T-helper 2 cell treated with Interferon-gamma antibody and Interleukin-4, amounts not matched to agents 100 ng/mL and 5 ng/mL, for 36 hours (primary cell): ENCODE data around the gene C17orf114. TPM values are rescaled to one million over a fixed set of nuclear protein-coding genes. Genes with fewer than 3 reads are reported as not detected.

Source experiments
- total RNA-seq: library from RNA; stranded (reverse); gene quantifications from 2 replicates; pipeline ENCODE4 v1.2.3, GENCODE V29; 2022

C17orf114 gene

Other genes starting within 250 kb of the C17orf114 start
- 87.6 and 88.7 TPM in 2 replicates for gene MYBBP1A, start 246.9 kb downstream of the C17orf114 start, total RNA-seq
- 0.07 TPM in 1 of 2 replicates, not detected in the other for gene GGT6, start 241.8 kb downstream of the C17orf114 start, total RNA-seq
- gene SMTNL2, start 217.8 kb downstream of the C17orf114 start, total RNA-seq, result not detected in 2 replicates
- not detected in 2 replicates for gene ALOX15, start 160.7 kb downstream of the C17orf114 start, total RNA-seq
- 77.1 and 81.3 TPM in 2 replicates for gene PELP1, start 98.2 kb downstream of the C17orf114 start, total RNA-seq
- gene ARRB2, start 91.7 kb downstream of the C17orf114 start, total RNA-seq, result 344 and 354 TPM in 2 replicates
- 21.6 and 23.4 TPM in 2 replicates for gene MED11, start 70.9 kb downstream of the C17orf114 start, total RNA-seq
- gene ZMYND15, start 62.5 kb downstream of the C17orf114 start, total RNA-seq, result 0.09 TPM in 1 of 2 replicates, not detected in the other
- gene CXCL16, start 62.4 kb downstream of the C17orf114 start, total RNA-seq, result 0.75 and 0.80 TPM in 2 replicates
- gene TM4SF5, start 30.4 kb downstream of the C17orf114 start, total RNA-seq, result not detected in 2 replicates
- gene VMO1, start 16.0 kb downstream of the C17orf114 start, total RNA-seq, result 0.27 and 0.41 TPM in 2 replicates
- not detected in 2 replicates for gene GLTPD2, start 13.4 kb downstream of the C17orf114 start, total RNA-seq
- 153 and 157 TPM in 2 replicates for gene PSMB6, start 6.2 kb downstream of the C17orf114 start, total RNA-seq
- 14.0 and 15.8 TPM in 2 replicates for gene PLD2, start 4.8 kb upstream of the C17orf114 start, total RNA-seq
- 88.2 and 91.5 TPM in 2 replicates for gene MINK1, start 31.0 kb upstream of the C17orf114 start, total RNA-seq
- gene C17orf107, start 97.2 kb upstream of the C17orf114 start, total RNA-seq, result 0.20 and 0.27 TPM in 2 replicates
- 0.25 and 0.73 TPM in 2 replicates for gene CHRNE, start 100.8 kb upstream of the C17orf114 start, total RNA-seq
- not detected in 2 replicates for gene GP1BA, start 129.9 kb upstream of the C17orf114 start, total RNA-seq
- gene SLC25A11, start 137.7 kb upstream of the C17orf114 start, total RNA-seq, result 83.9 and 88.9 TPM in 2 replicates
- 227 and 238 TPM in 2 replicates for gene RNF167, start 137.9 kb upstream of the C17orf114 start, total RNA-seq
- 2,499 and 2,527 TPM in 2 replicates for gene PFN1, start 146.2 kb upstream of the C17orf114 start, total RNA-seq
- gene ENO3, start 148.8 kb upstream of the C17orf114 start, total RNA-seq, result 52.9 and 53.3 TPM in 2 replicates
- 50.3 and 57.6 TPM in 2 replicates for gene SPAG7, start 165.5 kb upstream of the C17orf114 start, total RNA-seq
- gene CAMTA2, start 185.3 kb upstream of the C17orf114 start, total RNA-seq, result 70.7 and 73.7 TPM in 2 replicates
- gene INCA1, start 195.2 kb upstream of the C17orf114 start, total RNA-seq, result 0.25 and 0.27 TPM in 2 replicates
- gene KIF1C, start 195.6 kb upstream of the C17orf114 start, total RNA-seq, result 38.6 and 42.5 TPM in 2 replicates
- 0.16 and 0.30 TPM in 2 replicates for gene SLC52A1, start 233.1 kb upstream of the C17orf114 start, total RNA-seq